H1 (cell line): ENCODE measurements around the gene SEZ6L. TPM values are rescaled to one million over a fixed set of nuclear protein-coding genes. Genes with fewer than 3 reads are reported as not detected.

Experiments
- CTCF ChIA-PET: fragments of 300-600 bp; sonication (Branson Sonifier 250); formaldehyde crosslinking; loops from one replicate; lab custom pipeline; 2021; ENCODE audit not compliant: partially characterized antibody; lab: Charles Lee
- POLR2A ChIA-PET: fragments of 300-600 bp; sonication (Branson Sonifier 250); formaldehyde crosslinking; loops from one replicate; lab custom pipeline; 2021; ENCODE audit warnings: inconsistent platforms; ENCODE audit not compliant: partially characterized antibody; lab: Charles Lee
- DNase-seq, 2 experiments: peaks; one replicate each; pipeline versions ENCODE4 v3.0.0 to v3.0.0-alpha.2; 2010 to 2022; ENCODE audit warnings: low spot score in 2 of 2, low read depth in 1 of 2, mixed read lengths in 1 of 2
- FAIRE-seq: peaks from 2 replicates; lab custom pipeline; 2011; peaks lifted over from hg19 to GRCh38; lab: Jason Lieb, UNC
- H2AFZ ChIP-seq: 2 replicates; pipeline ENCODE4 v1.8.1; 2012; ENCODE audit warnings: low read length, inconsistent platforms
- H2AK5ac ChIP-seq: 2 replicates; pipeline ENCODE4 v1.6.1; 2013; ENCODE audit warnings: low read depth, low read length
- H2BK120ac ChIP-seq: replicated peaks from 2 replicates; pipeline ENCODE3; 2013; ENCODE audit warnings: low read depth, low read length, inconsistent platforms
- H2BK12ac ChIP-seq: 2 replicates; pipeline ENCODE4 v1.6.1; 2013; ENCODE audit warnings: low read depth, low read length
- H2BK15ac ChIP-seq: 2 replicates; pipeline ENCODE4 v1.6.1; 2013; ENCODE audit warnings: low read length
- H2BK20ac ChIP-seq: 2 replicates; pipeline ENCODE4 v1.6.1; 2013; ENCODE audit warnings: low read length
- H2BK5ac ChIP-seq: 2 replicates; pipeline ENCODE4 v1.6.1; 2013; ENCODE audit warnings: low read depth, low read length
- H3K14ac ChIP-seq: 2 replicates; pipeline ENCODE4 v1.6.1; 2013; ENCODE audit warnings: inconsistent platforms; ENCODE audit not compliant: insufficient read length
- H3K18ac ChIP-seq: 2 replicates; pipeline ENCODE4 v1.6.1; 2013; ENCODE audit warnings: low read length; ENCODE audit errors: extremely low read depth
- H3K23ac ChIP-seq: 2 replicates; pipeline ENCODE4 v1.6.1; 2013; ENCODE audit warnings: inconsistent platforms; ENCODE audit not compliant: insufficient read length
- H3K23me2 ChIP-seq: 2 replicates; pipeline ENCODE4 v1.6.1; 2013; ENCODE audit warnings: low read depth, low read length
- H3K27ac ChIP-seq: 2 replicates; pipeline ENCODE4 v1.6.1; 2011; ENCODE audit warnings: low read depth, low read length, inconsistent platforms
- H3K27me3 ChIP-seq, 4 experiments: replicated peaks in 1 of 4; 1 replicate in 1 of 4; 2 replicates in 3 of 4; pipeline versions ENCODE4 v1.6.1 to v1.8.1; 2011 to 2013; ENCODE audit warnings: low read length in 3 of 4, mild to moderate bottlenecking in 3 of 4, inconsistent platforms in 2 of 4, mixed read lengths in 2 of 4, moderate library complexity in 1 of 4; ENCODE audit not compliant: control insufficient read depth in 3 of 4, insufficient read depth in 3 of 4; ENCODE audit errors: extremely low read depth in 1 of 4
- H3K36me3 ChIP-seq, 4 experiments: 2 replicates each; pipeline versions ENCODE4 v1.6.1 to v1.8.1; 2011 to 2013; ENCODE audit warnings: mild to moderate bottlenecking in 4 of 4, low read length in 3 of 4, moderate library complexity in 2 of 4, control low read depth in 1 of 4, inconsistent platforms in 1 of 4; ENCODE audit not compliant: insufficient read depth in 4 of 4, control insufficient read depth in 2 of 4
- H3K4ac ChIP-seq: replicated peaks from 2 replicates; pipeline ENCODE3; 2013; ENCODE audit warnings: low read length, low read depth, mixed read lengths, inconsistent platforms; ENCODE audit not compliant: insufficient read length
- H3K4me1 ChIP-seq, 4 experiments: replicated peaks in 1 of 4; 1 replicate in 1 of 4; 2 replicates in 3 of 4; pipeline versions ENCODE4 v1.6.1 to v1.8.1; 2011 to 2013; ENCODE audit warnings: low read length in 3 of 4, inconsistent platforms in 2 of 4, mixed read lengths in 1 of 4; ENCODE audit not compliant: insufficient read depth in 4 of 4, control insufficient read depth in 3 of 4
- H3K4me2 ChIP-seq, 2 experiments: 2 replicates each; pipeline versions ENCODE4 v1.6.1 to v1.8.1; 2011 to 2013; ENCODE audit warnings: low read depth in 2 of 2, low read length in 2 of 2, control low read depth in 1 of 2, inconsistent platforms in 1 of 2, mild to moderate bottlenecking in 1 of 2; ENCODE audit not compliant: insufficient read depth in 1 of 2
- H3K4me3 ChIP-seq, 4 experiments: fragments of 200-600, 300-600 bp in 1 of 4; sonication (generic), shearing (Covaris generic), sonication (Bioruptor Twin) in 1 of 4; 2 replicates each; pipeline versions ENCODE4 v1.5.1 to v1.8.1; 2011 to 2016; ENCODE audit warnings: low read length in 4 of 4, low read depth in 3 of 4, control low read depth in 2 of 4, inconsistent platforms in 2 of 4, mild to moderate bottlenecking in 2 of 4, mixed read lengths in 1 of 4, moderate library complexity in 1 of 4; ENCODE audit not compliant: insufficient read depth in 2 of 4; ENCODE audit errors: extremely low read depth in 1 of 4
- H3K56ac ChIP-seq: replicated peaks from 2 replicates; pipeline ENCODE3; 2013; ENCODE audit warnings: low read depth, mild to moderate bottlenecking, mixed read lengths, low read length, inconsistent platforms; ENCODE audit not compliant: insufficient read length
- H3K79me1 ChIP-seq: 2 replicates; pipeline ENCODE4 v1.6.1; 2013; ENCODE audit warnings: low read depth, low read length, control low read depth
- H3K79me2 ChIP-seq, 2 experiments: 2 replicates each; pipeline versions ENCODE4 v1.6.1 to v1.8.1; 2012 to 2013; ENCODE audit warnings: low read length in 2 of 2, mild to moderate bottlenecking in 2 of 2, inconsistent platforms in 1 of 2; ENCODE audit not compliant: insufficient read depth in 2 of 2, control insufficient read depth in 1 of 2
- H3K9ac ChIP-seq, 4 experiments: replicated peaks in 1 of 4; 1 replicate in 1 of 4; 2 replicates in 3 of 4; pipeline versions ENCODE4 v1.6.1 to v1.8.1; 2011 to 2013; ENCODE audit warnings: low read depth in 3 of 4, low read length in 3 of 4, control low read depth in 2 of 4, mild to moderate bottlenecking in 2 of 4, moderate library complexity in 2 of 4, inconsistent platforms in 1 of 4; ENCODE audit errors: extremely low read depth in 1 of 4
- H3K9me3 ChIP-seq, 2 experiments: 2 replicates each; pipeline versions ENCODE4 v1.6.1 to v1.8.1; 2012 to 2013; ENCODE audit warnings: mild to moderate bottlenecking in 2 of 2, moderate library complexity in 2 of 2, control low read depth in 1 of 2, inconsistent platforms in 1 of 2, low read depth in 1 of 2, low read length in 1 of 2, mixed read lengths in 1 of 2; ENCODE audit not compliant: insufficient read depth in 2 of 2
- H4K20me1 ChIP-seq, 2 experiments: replicated peaks in 1 of 2; 2 replicates each; pipeline versions ENCODE3 to v1.8.1; 2011 to 2013; ENCODE audit warnings: inconsistent platforms in 2 of 2, low read length in 2 of 2, mild to moderate bottlenecking in 1 of 2; ENCODE audit not compliant: insufficient read depth in 2 of 2, control insufficient read depth in 1 of 2
- H4K5ac ChIP-seq: 2 replicates; pipeline ENCODE4 v1.6.1; 2013; ENCODE audit warnings: low read length, low read depth, mixed read lengths, inconsistent platforms; ENCODE audit not compliant: insufficient read length
- H4K8ac ChIP-seq: 2 replicates; pipeline ENCODE4 v1.8.0; 2013; ENCODE audit warnings: mild to moderate bottlenecking, moderate library complexity, low read length, inconsistent platforms; ENCODE audit not compliant: insufficient read depth; ENCODE audit errors: extremely low read depth
- H4K91ac ChIP-seq: replicated peaks from 2 replicates; pipeline ENCODE3; 2013; ENCODE audit warnings: low read length, mixed read lengths, inconsistent platforms; ENCODE audit not compliant: insufficient read length
- BCL11A ChIP-seq, 2 experiments: IDR thresholded peaks; one replicate each; pipeline ENCODE4 v1.6.1; 2011; ENCODE audit warnings: low read depth in 2 of 2, low read length in 2 of 2, mild to moderate bottlenecking in 2 of 2
- BRCA1 ChIP-seq: IDR thresholded peaks from 2 replicates; pipeline ENCODE4 v1.6.1; 2012; ENCODE audit warnings: low read depth, low read length, improper control_type of control experiment
- CBX8 ChIP-seq: fragments of 300-800, 300-1000 bp; sonication (generic); IDR thresholded peaks from 2 replicates; pipeline ENCODE4 v1.7.1; 2016; ENCODE audit warnings: low read depth, low read length, borderline replicate concordance
- E2F6 ChIP-seq: IDR thresholded peaks from 2 replicates; pipeline ENCODE4 v1.6.1; 2012; ENCODE audit warnings: inconsistent platforms
- HDAC2 ChIP-seq, 2 experiments: fragments of 300-600 bp in 1 of 2; sonication (generic) in 1 of 2; IDR thresholded peaks; 2 replicates each; pipeline ENCODE4 v1.6.1; 2011 to 2012; ENCODE audit warnings: low read depth in 2 of 2, low read length in 2 of 2, mild to moderate bottlenecking in 2 of 2, moderate library complexity in 2 of 2, borderline replicate concordance in 1 of 2, inconsistent platforms in 1 of 2
- HDAC6 ChIP-seq: IDR thresholded peaks from one replicate; pipeline ENCODE4 v1.7.1; 2012; ENCODE audit warnings: low read depth, mild to moderate bottlenecking, inconsistent platforms, low read length, moderate library complexity
- MAFK ChIP-seq: IDR thresholded peaks from 2 replicates; pipeline ENCODE4 v1.6.1; 2012; ENCODE audit warnings: low read depth, mild to moderate bottlenecking, improper control_type of control experiment, low read length
- MAX ChIP-seq: IDR thresholded peaks from 2 replicates; pipeline ENCODE4 v1.6.1; 2012; ENCODE audit warnings: inconsistent platforms
- RBBP5 ChIP-seq: IDR thresholded peaks from 2 replicates; pipeline ENCODE4 v1.7.1; 2012; ENCODE audit warnings: low read depth, mild to moderate bottlenecking, inconsistent platforms, low read length, moderate library complexity, borderline replicate concordance
- RFX5 ChIP-seq: IDR thresholded peaks from 2 replicates; pipeline ENCODE4 v1.6.1; 2011; ENCODE audit warnings: low read depth, low read length, improper control_type of control experiment, borderline replicate concordance
- SP4 ChIP-seq: IDR thresholded peaks from 2 replicates; pipeline ENCODE4 v1.6.1; 2012; ENCODE audit warnings: low read length, inconsistent platforms
- WGBS, 2 experiments: shearing (Covaris generic) in 1 of 2; methylation state at CpG; one replicate each; pipeline versions ENCODE4 v1.1.6 to v1.1.7; 2013 to 2015; ENCODE audit warnings: low lambda C conversion rate in 2 of 2, mixed read lengths in 2 of 2, inconsistent platforms in 1 of 2, low coverage in 1 of 2, missing lambda C conversion rate in 1 of 2; ENCODE audit not compliant: insufficient replicate concordance in 2 of 2, insufficient coverage in 1 of 2, insufficient read length in 1 of 2; ENCODE audit errors: extremely low coverage in 1 of 2, missing lambda C conversion rate in 1 of 2; 5-methylcytosine and 5-hydroxymethylcytosine counted together
- polyA plus RNA-seq, 7 experiments: library from polyadenylated mRNA; depleted of rRNA in 3 of 7; stranded (reverse) in 5 of 7; unstranded in 2 of 7; fragments of >200 nt in 5 of 7; fragments of 200-250 nt in 2 of 7; gene quantifications; 1 replicate in 5 of 7; 2 replicates in 1 of 7; 4 replicates in 1 of 7; pipeline versions ENCODE4 v1.2.1 to v1.2.3, GENCODE V29; 2011 to 2013; ENCODE audit warnings: missing spikeins in 2 of 7, mixed read lengths in 2 of 7
- total RNA-seq: library from RNA; stranded (reverse); fragmentation: NEBNext Ultra II Directional; extraction: Animal tissue kit (Norgen Biotek cat#: 25700); gene quantifications from 2 replicates; pipeline ENCODE4 v1.2.1, GENCODE V29; 2021

The SEZ6L gene
- total and polyA plus RNA-seq, 2 of the 8 experiments (the other 6 are each of a cell fraction or from before 2014, with no cell fraction given): 0.06 to 0.33 TPM

GRCh38 chr22:26313291-26313690 is 144.0 kb downstream of the SEZ6L start:
- CTCF ChIA-PET: interaction anchor here (0.6 to 2.0 kb wide), 4 partner anchors 10 to 141 kb away, joined by 3 to 8 read pairs (median 4); no protein-coding TSS in a partner anchor
- Histone ChIP-seq H2BK120ac (no peak overlapping the region), H4K5ac (no peak overlapping the region)

More at GRCh38 chr22:26313291-26313690, 144.0 kb downstream of the SEZ6L start:
- Histone ChIP-seq H3K27ac (no peak overlapping the region), H2AFZ (no peak overlapping the region), H4K91ac (no peak overlapping the region), H3K23me2 (peaks cover 1% of the 10 kb centered on the region; the same call in 1 of the 2 replicates), H3K27me3 (no peaks in the 10 kb centered on the region), H4K8ac (no peak overlapping the region), H4K20me1 (no peaks in the 10 kb centered on the region), H3K79me2 (no peaks in the 10 kb centered on the region), H2BK15ac (no peak overlapping the region), H2BK20ac (no peak overlapping the region), H3K9me3 (no peaks in the 10 kb centered on the region), H3K14ac (no peak overlapping the region), H2BK5ac (no peak overlapping the region), H3K36me3 (no peaks in the 10 kb centered on the region), H2BK12ac (no peak overlapping the region), H3K56ac (no peak overlapping the region), H3K23ac (no peak overlapping the region), H3K79me1 (no peaks in the 10 kb centered on the region), H3K4me3 (no peak overlapping the region), H3K4ac (no peak overlapping the region), H2AK5ac (no peak overlapping the region), H3K4me2 (no peak overlapping the region), H3K4me1 (no peaks in the 10 kb centered on the region), H3K9ac (no peak overlapping the region), H3K18ac (no peak overlapping the region)
- TF ChIP-seq SP4 (no peak), MAFK (no peak), E2F6 (no peak), HDAC2 (IDR thresholded peaks at IDR 0.05; ENCODE audit: borderline replicate concordance in 1 of 2, low read depth in 2 of 2, low read length in 2 of 2) (no peak), MAX (no peak), BCL11A (IDR thresholded peaks at IDR 0.05; ENCODE audit: low read depth in 2 of 2, low read length in 2 of 2) (no peak), RBBP5 (no peak), RFX5 (no peak), CBX8 (no peak), HDAC6 (no peak), BRCA1 (no peak)
- DNase-seq (no peak), FAIRE-seq (no peak)
- POLR2A ChIA-PET: interaction anchor here (0.7 kb wide), 2 partner anchors 9 to 19 kb away, joined by 3 to 4 read pairs; no protein-coding TSS in a partner anchor
- 84% methylated on average over 6 of the region's 7 CpGs; no CpG with 5 or more reads in 1 of the 2 experiments for WGBS, 2 experiments
